ENCODE measurements around the gene LMF1. TPM values are rescaled to one million over a fixed set of nuclear protein-coding genes. Genes with fewer than 3 reads are reported as not detected.

The LMF1 gene
- total RNA-seq, 2 experiments from 2014 or later = 17.0 to 31.4 TPM

DNA sequence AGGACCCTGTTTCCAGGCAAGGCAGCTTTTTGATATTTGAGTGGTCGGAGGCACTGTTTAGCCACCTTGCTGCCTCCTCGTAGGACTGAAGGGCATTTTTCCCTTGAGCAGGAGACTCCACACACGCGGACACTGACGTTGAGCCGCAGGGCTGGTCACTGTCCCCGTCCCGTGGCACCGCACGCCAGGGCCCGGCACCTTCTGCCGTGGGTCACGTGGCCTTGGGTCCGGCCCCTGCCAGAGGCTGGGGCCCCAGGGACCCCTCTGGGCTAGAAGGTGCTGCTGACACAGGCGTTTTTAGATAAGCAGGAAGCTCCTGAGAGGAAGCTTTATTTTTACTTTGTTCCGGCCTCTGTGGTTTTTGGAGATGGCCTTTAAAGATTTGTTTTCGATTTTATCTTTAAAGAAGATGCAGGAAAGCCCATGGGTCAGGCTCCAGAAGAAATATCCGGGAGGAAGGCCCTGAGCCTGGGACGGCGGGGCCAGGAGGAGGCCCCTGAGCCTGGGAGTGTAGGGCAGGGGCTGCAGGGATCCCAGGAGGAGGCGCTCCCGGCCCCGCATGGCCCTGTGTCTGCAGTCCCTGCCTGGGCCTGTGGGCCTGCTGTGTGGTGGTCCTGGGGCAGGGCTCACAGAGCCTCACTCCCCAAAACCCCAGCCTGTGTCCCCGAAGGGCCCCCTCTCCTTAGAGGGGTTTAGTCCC, 139.8 kb downstream of the LMF1 start:
- ChIA-PET POLR2A (no interaction called here), CTCF (ENCODE audit: unreplicated experiment) (no interaction called here)
- H3K4me3 ChIP-seq (ENCODE audit: low read depth, low read length, poor library complexity, severe bottlenecking) = no peak overlapping the region

DNA sequence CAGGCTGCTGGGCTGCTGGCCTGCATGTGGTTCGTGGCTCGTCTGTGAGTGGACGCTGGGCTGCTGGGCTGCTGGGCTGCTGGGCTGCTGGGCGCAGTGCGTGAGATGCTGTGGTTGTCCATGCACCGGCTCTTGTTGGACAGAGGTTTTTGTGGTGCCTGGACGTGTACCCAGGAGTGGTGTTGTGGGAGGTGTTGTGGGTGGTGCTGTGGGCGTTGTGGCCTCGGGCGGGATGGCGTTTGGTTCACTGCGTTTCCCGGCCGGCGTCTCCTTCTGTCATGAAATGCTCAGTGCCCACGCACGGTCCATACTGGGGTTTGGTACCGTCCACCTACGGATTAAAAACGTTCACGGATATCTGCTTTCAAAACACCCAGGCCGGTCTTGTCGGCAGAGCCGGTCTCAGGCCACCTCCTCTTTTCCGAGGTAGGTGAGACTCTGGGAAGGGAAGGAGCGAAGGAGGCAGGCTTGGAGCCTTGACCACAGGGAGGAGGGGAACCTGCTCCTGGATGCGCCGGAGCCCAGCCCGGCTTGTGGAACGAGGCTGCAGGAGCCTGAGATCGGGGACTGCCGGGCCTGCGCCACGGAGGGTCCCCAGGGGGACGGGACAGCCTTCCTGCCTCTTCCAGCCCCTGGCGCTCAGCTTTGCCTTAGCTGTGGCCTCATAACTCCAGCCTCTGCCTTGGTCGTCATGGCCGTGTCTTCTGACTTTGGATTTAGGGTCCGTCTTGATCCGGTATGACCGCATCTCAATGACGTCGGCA, 140.5 kb downstream of the LMF1 start:
- Histone ChIP-seq H3K27ac (ENCODE audit: low read depth, low read length, poor library complexity, severe bottlenecking) (no peak overlapping the region), H3K4me2 (ENCODE audit: low read length) (no peak overlapping the region), H3K4me3 (ENCODE audit: low read depth, low read length, poor library complexity, severe bottlenecking) (no peak overlapping the region), H3K9me3 (ENCODE audit: low read length) (no peaks in the 10 kb centered on the region), H4K20me1 (ENCODE audit: insufficient read depth, low read length) (no peaks in the 10 kb centered on the region), H3K36me3 (ENCODE audit: insufficient read depth, low read length) (no peaks in the 10 kb centered on the region), H3K4me1 (ENCODE audit: insufficient read depth, low read length, poor library complexity, severe bottlenecking) (no peaks in the 10 kb centered on the region), H3K79me2 (ENCODE audit: insufficient read depth, low read depth, low read length) (no peaks in the 10 kb centered on the region), H2AFZ (ENCODE audit: low read length) (no peak overlapping the region), H3K9me2 (ENCODE audit: insufficient read depth, low read length) (no peaks in the 10 kb centered on the region)
- DNase-seq (ENCODE audit: low spot score) = no peak
- TF ChIP-seq, protein P1, sequence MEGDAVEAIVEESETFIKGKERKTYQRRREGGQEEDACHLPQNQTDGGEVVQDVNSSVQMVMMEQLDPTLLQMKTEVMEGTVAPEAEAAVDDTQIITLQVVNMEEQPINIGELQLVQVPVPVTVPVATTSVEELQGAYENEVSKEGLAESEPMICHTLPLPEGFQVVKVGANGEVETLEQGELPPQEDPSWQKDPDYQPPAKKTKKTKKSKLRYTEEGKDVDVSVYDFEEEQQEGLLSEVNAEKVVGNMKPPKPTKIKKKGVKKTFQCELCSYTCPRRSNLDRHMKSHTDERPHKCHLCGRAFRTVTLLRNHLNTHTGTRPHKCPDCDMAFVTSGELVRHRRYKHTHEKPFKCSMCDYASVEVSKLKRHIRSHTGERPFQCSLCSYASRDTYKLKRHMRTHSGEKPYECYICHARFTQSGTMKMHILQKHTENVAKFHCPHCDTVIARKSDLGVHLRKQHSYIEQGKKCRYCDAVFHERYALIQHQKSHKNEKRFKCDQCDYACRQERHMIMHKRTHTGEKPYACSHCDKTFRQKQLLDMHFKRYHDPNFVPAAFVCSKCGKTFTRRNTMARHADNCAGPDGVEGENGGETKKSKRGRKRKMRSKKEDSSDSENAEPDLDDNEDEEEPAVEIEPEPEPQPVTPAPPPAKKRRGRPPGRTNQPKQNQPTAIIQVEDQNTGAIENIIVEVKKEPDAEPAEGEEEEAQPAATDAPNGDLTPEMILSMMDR (conservative IDR thresholded peaks at IDR 0.05; ENCODE audit: low read length) = no peak
- no peak for TF ChIP-seq EZH2phosphoT487 (IDR thresholded peaks at IDR 0.05; ENCODE audit: borderline replicate concordance, low read depth, low read length)
- POLR2A ChIA-PET = no interaction called here
- BruUV-seq (replicated peaks) = no TSS peak
- intact Hi-C loops (cut with micrococcal nuclease; ENCODE audit: unreplicated experiment) = no loop called here
- CTCF ChIA-PET (ENCODE audit: unreplicated experiment) = no interaction called here

More for the DNA sequence above, 139.8 kb downstream of the LMF1 start:
- Histone ChIP-seq H3K4me2 (ENCODE audit: low read length) (no peak overlapping the region), H2AFZ (ENCODE audit: low read length) (no peak overlapping the region), H3K27ac (ENCODE audit: low read depth, low read length, poor library complexity, severe bottlenecking) (no peak overlapping the region), H3K9me3 (ENCODE audit: low read length) (peaks cover 2% of the 10 kb centered on the region), H3K36me3 (ENCODE audit: insufficient read depth, low read length) (no peaks in the 10 kb centered on the region), H3K79me2 (ENCODE audit: insufficient read depth, low read depth, low read length) (no peaks in the 10 kb centered on the region), H3K9me2 (ENCODE audit: insufficient read depth, low read length) (no peaks in the 10 kb centered on the region), H4K20me1 (ENCODE audit: insufficient read depth, low read length) (no peaks in the 10 kb centered on the region), H3K4me1 (ENCODE audit: insufficient read depth, low read length, poor library complexity, severe bottlenecking) (no peaks in the 10 kb centered on the region)
- TF ChIP-seq, protein P1 (conservative IDR thresholded peaks at IDR 0.05; ENCODE audit: low read length) = no peak
- no peak for DNase-seq (ENCODE audit: low spot score)
- no TSS peak for BruUV-seq (replicated peaks)
- intact Hi-C loops (cut with micrococcal nuclease; ENCODE audit: unreplicated experiment) = no loop called here

- BruUV-seq (replicated peaks) = no TSS peak
- H3K9me3 ChIP-seq (ENCODE audit: low read length) = no peaks in the 10 kb centered on the region
- H2AFZ ChIP-seq (ENCODE audit: low read length) = no peak overlapping the region
- H3K4me1 ChIP-seq (ENCODE audit: insufficient read depth, low read length, poor library complexity, severe bottlenecking) = no peaks in the 10 kb centered on the region
- intact Hi-C loops (cut with micrococcal nuclease; ENCODE audit: unreplicated experiment) = no loop called here
- TF ChIP-seq EZH2phosphoT487 (IDR thresholded peaks at IDR 0.05; ENCODE audit: borderline replicate concordance, low read depth, low read length) = no peak
- TF ChIP-seq, protein P1 (conservative IDR thresholded peaks at IDR 0.05; ENCODE audit: low read length) = no peak
- no peak for DNase-seq (ENCODE audit: low spot score)
- H3K79me2 ChIP-seq (ENCODE audit: insufficient read depth, low read depth, low read length) = no peaks in the 10 kb centered on the region
- H3K9me2 ChIP-seq (ENCODE audit: insufficient read depth, low read length) = no peaks in the 10 kb centered on the region
- ChIA-PET POLR2A (no interaction called here), CTCF (ENCODE audit: unreplicated experiment) (no interaction called here)
- H3K4me3 ChIP-seq (ENCODE audit: low read depth, low read length, poor library complexity, severe bottlenecking) = no peak overlapping the region
- H3K4me2 ChIP-seq (ENCODE audit: low read length) = no peak overlapping the region
- no peaks in the 10 kb centered on the region for H4K20me1 ChIP-seq (ENCODE audit: insufficient read depth, low read length)
- H3K36me3 ChIP-seq (ENCODE audit: insufficient read depth, low read length) = no peaks in the 10 kb centered on the region
- no peak overlapping the region for H3K27ac ChIP-seq (ENCODE audit: low read depth, low read length, poor library complexity, severe bottlenecking)
Observed at GRCh38 chr16:828891-829290, 141.9 kb downstream of the LMF1 start.

Data from OCI-LY7 (cell line).